ENCODE results near the gene TECPR1.

GRCh38 chr7:98286701-98287485 lies 34.9 kb upstream of the TECPR1 start:
- TF ChIP-seq CTCF (IDR thresholded peaks at IDR 0.05) (no peak), EZH2phosphoT487 (IDR thresholded peaks at IDR 0.05) (no peak)

All from neural progenitor cell (in vitro differentiated cells).